A673 (cell line): ENCODE results near the gene NPY4R2. TPM values are rescaled to one million over a fixed set of nuclear protein-coding genes. Genes with fewer than 3 reads are reported as not detected.
"Not testable (repeated sequence)": the region's sequence is repeated elsewhere in the genome, so short reads cannot be mapped to it uniquely, and the experiment has no call there.

Experiments
- Bru-seq: library from RNA; stranded (reverse); fragments of 400-500 nt; gene quantifications from one replicate; lab custom pipeline; 2021; lab: Mats Ljungman, UMichigan
- BruChase-seq, 2 experiments: library from RNA; stranded (reverse); fragments of 400-500 nt; gene quantifications; one replicate each; lab custom pipeline; 2021; lab: Mats Ljungman, UMichigan
- BruUV-seq: library from RNA; stranded (reverse); fragments of 400-500 nt; replicated peaks from 2 replicates; lab custom pipeline; 2021; lab: Mats Ljungman, UMichigan
- CTCF ChIA-PET: fragments of 300-600 bp; sonication (Branson Sonifier 250); formaldehyde crosslinking; loops from one replicate; lab custom pipeline; 2022; ENCODE audit warnings: antibody characterized with exemption; lab: Charles Lee
- POLR2A ChIA-PET: fragments of 300-600 bp; sonication (Branson Sonifier 250); formaldehyde crosslinking; loops from one replicate; lab custom pipeline; 2022; ENCODE audit warnings: antibody characterized with exemption; ENCODE audit not compliant: low non-redundant PET; lab: Charles Lee
- DNase-seq: peaks from one replicate; pipeline ENCODE4 v3.0.0-alpha.2; 2015; ENCODE audit warnings: low spot score
- H3K27ac ChIP-seq: fragments of 200-600 bp; sonication (generic); 2 replicates; pipeline ENCODE4 v1.5.1; 2016; ENCODE audit warnings: mixed run types, low read depth, mild to moderate bottlenecking, mixed read lengths, antibody characterized with exemption, low read length; ENCODE audit not compliant: poor library complexity, severe bottlenecking
- H3K27me3 ChIP-seq: fragments of 200-600 bp; sonication (generic); replicated peaks from 2 replicates; pipeline ENCODE4 v1.6.1; 2017; ENCODE audit warnings: mixed run types, low read depth, mild to moderate bottlenecking, mixed read lengths, antibody characterized with exemption, low read length; ENCODE audit not compliant: insufficient read depth, poor library complexity
- H3K36me3 ChIP-seq: fragments of 200-600 bp; sonication (generic); 2 replicates; pipeline ENCODE4 v1.6.1; 2016; ENCODE audit warnings: mixed run types, mild to moderate bottlenecking, mixed read lengths, antibody characterized with exemption, low read length; ENCODE audit not compliant: insufficient read depth, poor library complexity, severe bottlenecking
- H3K4me1 ChIP-seq: fragments of 200-600 bp; sonication (generic); 2 replicates; pipeline ENCODE4 v1.6.1; 2017; ENCODE audit warnings: mixed run types, mild to moderate bottlenecking, mixed read lengths, antibody characterized with exemption, low read length; ENCODE audit not compliant: insufficient read depth, poor library complexity, severe bottlenecking
- H3K4me3 ChIP-seq: fragments of 200-600 bp; sonication (generic); 2 replicates; pipeline ENCODE4 v1.5.1; 2016; ENCODE audit warnings: low read depth, mixed run types, mild to moderate bottlenecking, mixed read lengths, low read length; ENCODE audit not compliant: poor library complexity, severe bottlenecking
- H3K9me3 ChIP-seq: fragments of 200-600 bp; sonication (generic); 2 replicates; pipeline ENCODE4 v1.6.1; 2016; ENCODE audit warnings: mixed run types, low read depth, mild to moderate bottlenecking, mixed read lengths, antibody characterized with exemption, low read length; ENCODE audit not compliant: poor library complexity, severe bottlenecking
- intact Hi-C: fragments of 100-400 bp; cut with micrococcal nuclease; formaldehyde crosslinking; loops from one replicate; pipeline ENCODE4 v1.10.0; 2022; ENCODE audit not compliant: unreplicated experiment
- long read RNA-seq: library from polyadenylated mRNA; stranded (forward); transcript quantifications from one replicate; pipeline ENCODE4 v2.0.0, GENCODE V29; 2022
- total RNA-seq: library from RNA; stranded (reverse); gene quantifications from 2 replicates; pipeline ENCODE4 v1.2.3, GENCODE V29; 2021

Gene NPY4R2, protein sequence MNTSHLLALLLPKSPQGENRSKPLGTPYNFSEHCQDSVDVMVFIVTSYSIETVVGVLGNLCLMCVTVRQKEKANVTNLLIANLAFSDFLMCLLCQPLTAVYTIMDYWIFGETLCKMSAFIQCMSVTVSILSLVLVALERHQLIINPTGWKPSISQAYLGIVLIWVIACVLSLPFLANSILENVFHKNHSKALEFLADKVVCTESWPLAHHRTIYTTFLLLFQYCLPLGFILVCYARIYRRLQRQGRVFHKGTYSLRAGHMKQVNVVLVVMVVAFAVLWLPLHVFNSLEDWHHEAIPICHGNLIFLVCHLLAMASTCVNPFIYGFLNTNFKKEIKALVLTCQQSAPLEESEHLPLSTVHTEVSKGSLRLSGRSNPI
- total RNA-seq (not detected in 2 replicates), Bru-seq, nascent RNA (not detected), BruChase-seq, experiment 1, labeled RNA remaining after a 2-hour chase (not detected), BruChase-seq, experiment 2, labeled RNA remaining after a 6-hour chase (not detected)
- long read RNA-seq = 0 reads

DNA sequence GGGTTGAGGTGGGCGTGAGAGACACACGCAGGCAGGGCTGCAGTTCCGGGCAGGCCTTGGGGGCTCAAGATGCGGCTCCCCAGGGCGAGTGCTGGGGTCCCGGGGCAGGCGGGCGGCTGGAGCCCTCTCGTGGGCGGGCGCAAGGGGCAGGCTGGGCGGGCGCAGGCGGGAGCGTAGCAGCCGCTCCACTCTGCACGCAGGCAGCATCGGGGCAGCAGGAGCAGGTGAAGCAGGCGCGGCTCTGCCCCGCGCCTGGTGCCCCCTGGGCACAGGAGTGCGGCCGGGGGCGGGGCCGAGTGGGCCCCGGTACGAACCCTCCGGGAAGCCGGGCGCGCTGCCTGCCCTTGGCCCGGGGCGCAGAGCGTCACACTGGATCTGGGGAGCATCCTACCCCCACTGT lies at the start of gene NPY4R2:
NPY4R2 (plus strand) TSS at position 188 of the 400 bp plus-strand sequence. CDS start 3,326 bp downstream, outside the sequence.
- H3K9me3 ChIP-seq, H3K4me1 ChIP-seq, POLR2A ChIA-PET, CTCF ChIA-PET, DNase-seq, H3K27ac ChIP-seq, BruUV-seq, H3K4me3 ChIP-seq, intact Hi-C loops, H3K36me3 ChIP-seq, H3K27me3 ChIP-seq: not testable (repeated sequence)

DNA sequence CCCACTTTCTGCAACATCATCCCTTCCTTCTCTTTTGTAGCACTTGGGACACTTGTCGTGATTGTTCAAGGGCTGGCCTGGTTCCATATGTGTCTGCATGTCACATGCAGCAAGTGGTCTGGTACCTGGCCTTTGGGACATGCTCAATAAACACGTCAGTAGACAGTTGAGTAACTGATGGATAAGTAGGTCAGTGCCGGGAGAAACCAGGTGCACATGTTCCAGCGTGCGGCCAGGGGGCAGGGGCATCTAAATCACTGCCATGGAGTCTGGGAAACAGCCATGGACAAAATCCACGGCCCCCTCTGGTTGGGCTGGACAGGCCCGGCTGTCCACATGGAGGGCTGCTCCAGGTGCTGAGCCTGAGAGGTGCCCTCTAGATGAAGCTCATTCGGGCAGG lies 47.6 kb upstream of the NPY4R2 start:
- intact Hi-C loops, H3K27me3 ChIP-seq, CTCF ChIA-PET, BruUV-seq, H3K4me3 ChIP-seq, DNase-seq, H3K9me3 ChIP-seq, H3K4me1 ChIP-seq, H3K36me3 ChIP-seq, H3K27ac ChIP-seq, POLR2A ChIA-PET: not testable (repeated sequence)

DNA sequence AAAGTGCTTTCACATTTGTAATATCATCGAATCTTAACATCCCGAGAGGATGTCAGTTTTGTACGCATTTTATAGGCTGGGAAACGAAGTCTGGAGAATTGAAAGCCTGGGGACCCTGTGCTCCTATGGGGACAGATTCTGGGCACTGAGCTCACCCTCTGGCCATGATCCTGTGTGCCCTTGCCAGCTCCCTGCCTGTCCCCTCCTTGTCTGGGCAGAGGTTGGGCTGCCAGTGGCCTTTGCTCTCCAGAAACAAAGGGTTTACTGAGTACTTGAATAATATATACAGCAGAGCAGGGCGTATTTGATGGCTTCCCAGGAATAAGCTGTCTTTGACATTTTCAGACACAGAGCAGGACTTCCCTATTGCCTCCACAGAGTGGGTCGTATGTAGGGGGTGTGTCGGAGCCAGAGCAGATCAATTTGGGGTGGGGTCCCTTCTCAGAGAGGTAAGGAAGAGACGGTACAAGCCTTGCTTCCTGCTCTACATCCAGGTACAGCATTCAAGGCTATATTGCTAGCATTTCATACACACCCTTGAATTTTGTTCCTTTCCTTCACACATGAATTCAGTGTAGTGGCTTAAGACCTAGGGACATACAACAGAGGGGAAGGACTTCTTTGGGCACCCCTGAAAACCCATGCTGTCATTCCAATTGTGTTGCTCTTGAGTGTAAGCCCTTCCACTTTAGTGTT lies 46.8 kb upstream of the NPY4R2 start:
- DNase-seq, CTCF ChIA-PET, intact Hi-C loops, H3K27me3 ChIP-seq, H3K36me3 ChIP-seq, H3K9me3 ChIP-seq, H3K27ac ChIP-seq, POLR2A ChIA-PET, H3K4me3 ChIP-seq, BruUV-seq, H3K4me1 ChIP-seq: not testable (repeated sequence)

DNA sequence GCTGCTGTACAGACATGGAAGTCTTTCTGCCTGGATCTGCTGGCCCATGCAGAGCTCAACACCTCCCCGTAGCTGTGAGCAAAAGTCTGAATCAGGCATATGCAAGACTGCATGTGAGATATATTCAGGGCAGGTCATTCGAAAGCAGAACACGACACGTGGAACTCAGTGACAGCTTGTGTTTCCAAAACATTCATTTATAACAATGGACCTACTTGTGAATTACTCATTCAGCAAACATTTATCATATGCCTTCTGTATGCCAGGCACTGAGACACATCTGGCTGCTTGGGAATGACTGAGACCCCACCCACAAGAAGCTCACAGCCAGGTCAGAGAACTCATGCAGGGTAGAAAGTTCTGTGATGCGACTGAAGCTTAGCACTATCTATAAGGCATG lies 46.2 kb upstream of the NPY4R2 start:
- POLR2A ChIA-PET, H3K4me1 ChIP-seq, H3K9me3 ChIP-seq, intact Hi-C loops, BruUV-seq, H3K27ac ChIP-seq, H3K4me3 ChIP-seq, H3K36me3 ChIP-seq, H3K27me3 ChIP-seq, CTCF ChIA-PET, DNase-seq: not testable (repeated sequence)

DNA sequence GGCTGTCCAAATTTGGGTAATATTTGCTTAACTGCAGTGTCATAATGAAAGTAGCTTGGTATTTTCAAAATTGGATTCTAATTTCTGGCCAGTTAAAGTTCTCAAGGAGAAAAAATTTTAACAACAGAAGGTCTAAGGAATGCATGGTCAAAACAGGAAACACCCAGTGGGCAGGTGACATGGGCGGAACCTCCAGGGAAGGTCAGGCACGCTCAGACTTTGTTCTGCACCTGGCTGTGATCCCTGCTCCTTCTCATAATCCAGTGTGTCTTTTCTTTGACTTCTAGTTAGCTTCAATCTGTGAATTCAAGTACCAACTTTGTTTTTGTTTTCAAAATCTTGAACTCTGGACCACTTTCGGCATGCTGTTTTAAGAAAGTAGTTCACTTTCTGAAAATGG lies 34.2 kb upstream of the NPY4R2 start:
- intact Hi-C loops, H3K27me3 ChIP-seq, POLR2A ChIA-PET, CTCF ChIA-PET, DNase-seq, H3K4me3 ChIP-seq, H3K9me3 ChIP-seq, H3K27ac ChIP-seq, H3K4me1 ChIP-seq, BruUV-seq, H3K36me3 ChIP-seq: not testable (repeated sequence)

DNA sequence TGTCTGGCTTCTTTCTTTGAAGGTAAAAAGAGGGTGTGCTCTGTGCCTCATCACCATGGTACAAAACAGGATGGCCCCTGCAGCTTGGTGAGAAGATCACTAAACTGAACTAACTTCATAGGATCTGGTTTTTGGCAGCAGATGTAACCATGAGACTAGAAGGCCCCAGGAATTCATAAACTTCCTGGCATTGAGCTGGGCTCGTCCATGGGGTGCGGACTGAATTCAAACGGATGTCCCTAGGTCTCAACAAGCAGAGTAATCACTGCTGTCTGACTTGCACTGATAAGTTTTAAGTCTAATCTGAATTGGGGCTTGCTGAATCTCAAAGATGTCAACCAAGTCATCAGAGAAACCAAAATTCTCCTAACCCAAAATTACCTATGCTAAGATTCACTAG lies 33.5 kb upstream of the NPY4R2 start:
- BruUV-seq, DNase-seq, POLR2A ChIA-PET, CTCF ChIA-PET, H3K27ac ChIP-seq, H3K4me3 ChIP-seq, H3K27me3 ChIP-seq, H3K9me3 ChIP-seq, intact Hi-C loops, H3K4me1 ChIP-seq, H3K36me3 ChIP-seq: not testable (repeated sequence)

DNA sequence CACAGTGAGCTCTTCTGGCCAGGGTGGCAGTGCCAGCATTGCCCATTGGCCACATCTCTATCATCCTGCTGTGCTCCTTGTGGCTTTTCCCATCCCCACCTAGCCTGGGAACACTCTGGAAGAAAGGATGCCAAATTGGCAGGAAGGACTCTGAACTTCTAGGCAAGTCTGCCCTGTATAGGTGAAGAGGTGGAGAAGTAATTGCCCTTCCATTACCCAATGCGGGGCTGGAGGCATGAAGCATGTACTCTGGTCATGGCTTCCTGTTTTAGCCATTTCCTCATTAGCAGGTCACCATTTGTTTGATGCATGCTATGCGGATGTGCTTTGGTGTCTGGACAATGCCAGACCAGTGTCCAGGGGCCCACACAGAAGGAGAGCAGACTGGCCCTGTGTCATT lies 32.1 kb upstream of the NPY4R2 start:
- H3K4me1 ChIP-seq, CTCF ChIA-PET, H3K9me3 ChIP-seq, POLR2A ChIA-PET, BruUV-seq, intact Hi-C loops, DNase-seq, H3K27ac ChIP-seq, H3K36me3 ChIP-seq, H3K27me3 ChIP-seq, H3K4me3 ChIP-seq: not testable (repeated sequence)
